Stimulated activated CD4-positive, alpha-beta T cell treated with anti-CD3 and anti-CD28 coated beads, TNF-alpha, amount 100 ng/mL, for 48 hours (primary cell): ENCODE data around the gene SYT6.

ENCODE experiments used
- DNase-seq, 3 donors: peaks; one replicate each; pipeline ENCODE4 v3.0.0-alpha.2; 2020; ENCODE audit warnings: low read depth in 3 of 3

SYT6 gene

GRCh38 chr1:114153261-114154145 is at the start of gene SYT6:
Gene SYT6, minus strand, starts transcription at chr1:114153869. Its CDS starts 97 bp downstream, at chr1:114153772.
- no peak for DNase-seq

- no peak for DNase-seq
Observed at GRCh38 chr1:114201486-114201885, 47.8 kb upstream of the SYT6 start.

- DNase-seq: no peak
Observed at GRCh38 chr1:114199017-114199594, 45.4 kb upstream of the SYT6 start.

GRCh38 chr1:114196992-114197907 is 43.6 kb upstream of the SYT6 start:
- DNase-seq: no peak

- DNase-seq: no peak
Observed at GRCh38 chr1:114195819-114196218, 42.1 kb upstream of the SYT6 start.

- no peak for DNase-seq
Observed at GRCh38 chr1:114192328-114192727, 38.7 kb upstream of the SYT6 start.

- DNase-seq: no peak
Observed at GRCh38 chr1:114189398-114189797, 35.7 kb upstream of the SYT6 start.

GRCh38 chr1:114181356-114181755 is 27.7 kb upstream of the SYT6 start:
- DNase-seq: no peak

- no peak for DNase-seq
Observed at GRCh38 chr1:114180742-114181141, 27.1 kb upstream of the SYT6 start.

- no peak for DNase-seq
Observed at GRCh38 chr1:114178936-114179335, 25.3 kb upstream of the SYT6 start.

- no peak for DNase-seq
Observed at GRCh38 chr1:114177282-114177681, 23.6 kb upstream of the SYT6 start.

GRCh38 chr1:114176366-114176765 is 22.7 kb upstream of the SYT6 start:
- DNase-seq: no peak

- DNase-seq: no peak
Observed at GRCh38 chr1:114173680-114174079, 20.0 kb upstream of the SYT6 start.

- no peak for DNase-seq
Observed at GRCh38 chr1:114169509-114169908, 15.8 kb upstream of the SYT6 start.

GRCh38 chr1:114167226-114167625 is 13.6 kb upstream of the SYT6 start:
- DNase-seq: no peak

GRCh38 chr1:114164840-114165543 is 11.3 kb upstream of the SYT6 start:
- DNase-seq: no peak

GRCh38 chr1:114159941-114160340 is 6.3 kb upstream of the SYT6 start:
- no peak for DNase-seq

- DNase-seq: no peak
Observed at GRCh38 chr1:114157275-114157660, 3.6 kb upstream of the SYT6 start.

GRCh38 chr1:114156538-114157274 is 3.0 kb upstream of the SYT6 start:
- DNase-seq: no peak

GRCh38 chr1:114155706-114156105 is 2.0 kb upstream of the SYT6 start:
- no peak for DNase-seq

- DNase-seq: no peak
Observed at GRCh38 chr1:114154963-114155322, 1.3 kb upstream of the SYT6 start.
